ENCODE results near the gene TMEM233.

TMEM233 gene

GRCh38 chr12:119681728-119682638 lies 88.4 kb downstream of the TMEM233 start:
- DNase-seq, result no peak

GRCh38 chr12:119682639-119683252 lies 89.2 kb downstream of the TMEM233 start:
- DNase-seq, result no peak

- DNase-seq, result peak; percentile 55
Observed at GRCh38 chr12:119683413-119683812, 89.8 kb downstream of the TMEM233 start.

- no peak for DNase-seq
Observed at GRCh38 chr12:119683816-119684215, 90.2 kb downstream of the TMEM233 start.

DNA sequence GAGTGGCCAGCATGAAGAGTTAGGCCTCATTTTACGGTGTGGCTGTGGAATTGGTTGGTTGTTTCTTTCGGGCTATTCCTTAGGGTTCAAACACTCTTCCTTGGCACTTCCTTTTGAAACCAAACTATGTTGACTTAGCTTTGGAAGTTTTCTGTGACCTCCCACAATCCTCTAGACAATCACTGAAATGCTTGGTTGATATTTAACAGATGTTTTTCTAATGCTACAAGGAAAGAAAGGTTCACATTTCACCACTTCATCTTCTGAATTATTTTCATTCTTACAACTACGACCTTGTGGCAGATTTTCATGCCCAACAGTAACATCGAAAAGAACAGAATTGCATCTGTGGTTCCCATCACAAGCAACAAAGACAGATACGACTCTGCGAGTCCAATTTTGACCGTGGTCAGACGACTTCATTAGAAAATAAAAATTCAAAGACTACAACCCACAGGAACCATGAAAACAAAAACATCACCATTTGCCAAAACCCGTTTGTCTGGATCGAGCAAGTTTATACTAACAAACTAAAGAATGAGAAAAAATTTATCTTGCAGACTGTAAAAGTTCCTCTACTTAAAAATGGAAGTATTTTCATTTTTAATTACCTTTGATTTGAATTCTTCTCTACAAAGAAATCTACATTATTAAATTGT lies 91.3 kb downstream of the TMEM233 start:
- DNase-seq, result peak; percentile 35

- DNase-seq, result no peak
Observed at GRCh38 chr12:119685375-119685774, 91.8 kb downstream of the TMEM233 start.

DNA sequence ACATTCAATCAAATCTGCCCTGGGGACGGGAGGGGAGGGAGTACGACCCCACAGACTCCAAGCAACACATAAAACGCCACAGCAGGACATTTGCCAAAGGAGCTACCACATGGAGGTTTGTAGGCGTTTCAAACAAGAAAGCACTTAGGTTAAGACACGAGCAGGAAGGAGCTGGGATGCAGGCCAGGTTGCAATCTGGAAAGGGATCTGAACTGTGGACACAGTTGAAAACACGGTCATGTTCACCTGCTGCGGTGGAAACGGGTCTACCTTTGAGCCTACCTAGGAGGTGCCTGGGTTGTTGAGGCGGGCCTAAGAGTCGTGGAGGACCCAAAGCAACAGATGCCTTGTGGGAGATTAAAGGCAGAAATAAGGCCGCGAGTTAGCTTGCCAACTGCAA lies 92.8 kb downstream of the TMEM233 start:
- no peak for DNase-seq

DNA sequence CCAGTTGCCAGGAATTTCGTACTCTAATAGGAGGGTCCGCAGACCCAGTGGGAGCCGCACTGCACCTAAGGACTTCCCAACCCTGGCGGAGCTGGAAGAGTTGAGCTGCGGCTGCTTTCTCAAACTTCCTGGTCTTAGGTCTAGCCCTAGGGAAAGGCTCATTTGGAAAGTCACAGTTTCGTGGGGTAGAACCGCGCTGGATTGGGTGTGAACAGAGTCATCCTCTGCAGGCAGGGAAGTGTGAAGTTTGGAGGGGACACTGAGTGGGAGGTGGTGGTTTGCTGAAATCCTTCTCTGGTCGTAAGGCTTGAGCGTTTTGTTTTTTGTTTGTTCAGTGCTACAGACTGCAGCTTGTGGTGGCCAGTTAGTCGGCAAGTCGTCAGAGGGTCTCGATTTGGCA lies 93.2 kb downstream of the TMEM233 start:
- no peak for DNase-seq

- DNase-seq, result no peak
Observed at GRCh38 chr12:119687406-119687805, 93.8 kb downstream of the TMEM233 start.

DNA sequence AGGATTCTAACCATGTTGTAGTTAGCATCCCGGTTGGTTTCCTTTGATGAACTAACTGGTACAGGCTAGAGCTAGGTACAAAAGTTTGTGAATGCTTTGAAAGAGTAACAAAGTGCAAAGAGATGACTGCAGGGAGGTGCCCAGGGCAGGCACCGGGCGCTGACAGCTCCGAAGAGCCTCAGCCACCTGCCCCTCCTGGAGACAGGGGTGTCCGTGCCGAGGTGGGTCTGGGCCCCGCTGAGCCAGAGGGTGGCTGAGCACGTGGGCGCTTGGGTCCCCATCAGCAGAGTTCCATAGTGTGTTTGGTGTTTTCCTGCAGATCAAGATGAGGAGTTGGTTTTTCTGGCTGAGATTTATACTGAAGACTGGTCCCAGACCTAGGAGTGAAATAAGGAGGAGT lies 94.3 kb downstream of the TMEM233 start:
- no peak for DNase-seq

- DNase-seq, result no peak
Observed at GRCh38 chr12:119689935-119690500, 96.4 kb downstream of the TMEM233 start.

DNA sequence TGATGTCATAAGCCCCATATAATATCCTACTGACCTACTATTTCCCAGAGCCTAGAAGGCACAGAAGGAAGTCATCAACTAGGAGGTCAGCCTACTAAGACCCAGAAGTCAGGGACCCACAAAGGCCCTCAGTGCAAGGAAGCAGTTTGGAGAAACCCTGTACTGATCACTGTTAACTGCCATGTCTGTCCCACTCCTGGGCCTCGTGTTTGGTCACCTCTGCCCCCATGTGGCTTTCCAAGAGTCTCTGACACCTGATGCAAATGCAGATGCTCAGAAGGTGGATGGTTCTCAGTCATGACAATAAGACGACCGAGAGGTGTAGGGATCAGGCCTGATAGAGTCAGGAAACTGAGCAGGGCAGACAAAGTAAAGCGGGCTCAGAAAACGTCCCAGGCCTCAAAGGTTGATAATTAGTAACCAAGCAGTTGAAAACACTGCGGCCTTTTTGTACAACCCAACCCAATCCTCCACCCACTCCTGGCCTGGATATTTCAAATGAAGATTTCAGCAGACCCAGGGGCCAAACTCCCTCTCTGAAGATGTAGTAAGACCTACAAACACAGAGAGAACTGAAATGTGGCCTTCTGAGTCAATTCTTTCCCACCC lies 97.7 kb downstream of the TMEM233 start:
- no peak for DNase-seq

- DNase-seq, result no peak
Observed at GRCh38 chr12:119692410-119692809, 98.8 kb downstream of the TMEM233 start.

Data from fibroblast of skin of scalp (primary cell).